SK-N-MC (cell line): ENCODE data around the gene BANP.
"Not testable (repeated sequence)": the region's sequence is repeated elsewhere in the genome, so short reads cannot be mapped to it uniquely, and the experiment has no call there.

Source experiments
- EZH2 ChIP-seq: fragments of 200-600 bp; sonication (generic); IDR thresholded peaks from one replicate; pipeline ENCODE4 v1.6.1; 2017; ENCODE audit warnings: antibody characterized with exemption
- POLR2AphosphoS5 ChIP-seq: IDR thresholded peaks from 2 replicates; pipeline ENCODE4 v1.6.1; 2012; ENCODE audit warnings: mild to moderate bottlenecking, low read depth, low read length, borderline replicate concordance

DNA sequence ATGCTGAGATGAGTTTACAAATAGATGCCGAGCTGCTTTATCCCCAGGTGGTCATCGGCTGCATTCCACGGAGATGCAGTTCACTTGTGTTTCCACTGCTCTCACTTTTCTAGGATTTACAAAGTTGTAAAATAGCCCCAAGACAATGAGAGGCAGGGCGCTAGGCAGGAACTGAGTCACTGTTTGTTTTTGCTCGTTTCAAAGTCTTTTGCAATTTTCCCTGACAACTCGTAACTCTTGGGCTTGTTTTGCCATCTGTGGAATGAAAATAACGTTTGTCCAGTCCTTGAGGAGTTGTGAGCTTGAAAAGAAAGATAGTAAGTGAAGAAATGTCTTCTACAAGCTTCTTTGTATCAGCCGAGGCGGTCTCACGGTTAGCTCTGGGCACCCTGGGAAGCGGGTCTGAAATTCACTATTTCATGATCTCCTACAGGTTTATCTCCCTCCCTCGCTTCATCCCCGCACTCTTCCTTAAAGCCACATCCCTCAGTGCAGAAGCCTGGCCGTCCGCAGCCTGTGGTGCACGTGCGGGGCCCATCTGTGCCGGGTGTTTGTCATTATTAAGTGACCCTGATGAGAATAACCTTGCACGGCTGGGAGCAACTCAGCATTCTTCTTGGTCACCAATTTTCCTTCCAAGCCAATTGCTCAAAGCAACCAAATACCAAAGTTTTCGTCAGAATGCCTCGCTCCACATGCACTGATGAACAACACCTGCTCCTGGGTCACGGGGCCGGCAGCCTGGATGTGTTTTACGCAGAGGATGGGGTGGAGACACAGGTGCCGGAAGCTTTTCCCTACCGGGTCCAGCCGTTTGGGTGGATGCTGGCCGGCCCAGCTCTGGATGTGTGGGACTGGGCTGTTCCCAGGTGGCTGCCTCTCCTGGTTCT lies 167.9 kb downstream of the BANP start:
- not testable (repeated sequence) for TF ChIP-seq EZH2, POLR2AphosphoS5
